ENCODE results near the gene MAP3K14.

The MAP3K14 gene

GRCh38 chr17:45338996-45339535 is 22.2 kb upstream of the MAP3K14 start:
- no peak for DNase-seq (ENCODE audit: low spot score)

DNA sequence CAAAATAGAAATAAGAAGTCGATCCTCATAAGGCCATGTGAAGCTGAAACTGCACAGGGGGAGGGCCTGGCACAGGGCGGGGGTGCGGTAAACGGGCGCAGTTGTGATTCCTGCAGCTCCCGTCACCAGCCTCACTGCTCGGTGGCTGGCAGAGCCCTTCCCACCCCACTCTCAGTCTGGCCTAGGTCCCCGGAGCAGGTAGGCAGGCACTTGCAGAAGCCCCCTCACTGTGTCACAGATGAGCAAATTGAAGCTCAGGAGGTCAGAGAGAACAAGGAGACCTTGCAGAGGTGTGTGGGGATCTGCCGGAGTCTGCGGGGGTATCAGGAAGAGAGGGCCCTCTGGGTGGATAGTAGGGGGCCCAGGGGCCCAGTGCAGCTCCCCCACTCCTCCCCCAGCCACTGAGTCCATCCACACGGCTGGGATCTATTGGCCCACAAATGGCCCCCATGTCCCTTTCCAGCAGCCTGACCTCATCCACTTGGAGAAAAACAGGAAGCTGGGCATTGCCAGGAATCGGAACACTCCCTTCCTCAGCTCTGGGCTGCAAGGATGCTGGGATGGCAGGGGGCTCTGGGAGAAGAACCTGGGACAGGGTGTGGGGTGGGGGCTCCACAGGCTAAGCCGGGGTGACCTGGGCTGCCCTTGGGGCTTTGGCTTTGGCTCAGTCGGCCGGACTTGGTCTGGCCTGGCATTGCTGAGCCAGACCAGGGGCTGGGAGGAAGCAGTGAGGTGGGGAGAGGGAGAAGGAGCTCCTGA is 21.4 kb upstream of the MAP3K14 start:
- peak; percentile 44 for DNase-seq (ENCODE audit: low spot score)

DNA sequence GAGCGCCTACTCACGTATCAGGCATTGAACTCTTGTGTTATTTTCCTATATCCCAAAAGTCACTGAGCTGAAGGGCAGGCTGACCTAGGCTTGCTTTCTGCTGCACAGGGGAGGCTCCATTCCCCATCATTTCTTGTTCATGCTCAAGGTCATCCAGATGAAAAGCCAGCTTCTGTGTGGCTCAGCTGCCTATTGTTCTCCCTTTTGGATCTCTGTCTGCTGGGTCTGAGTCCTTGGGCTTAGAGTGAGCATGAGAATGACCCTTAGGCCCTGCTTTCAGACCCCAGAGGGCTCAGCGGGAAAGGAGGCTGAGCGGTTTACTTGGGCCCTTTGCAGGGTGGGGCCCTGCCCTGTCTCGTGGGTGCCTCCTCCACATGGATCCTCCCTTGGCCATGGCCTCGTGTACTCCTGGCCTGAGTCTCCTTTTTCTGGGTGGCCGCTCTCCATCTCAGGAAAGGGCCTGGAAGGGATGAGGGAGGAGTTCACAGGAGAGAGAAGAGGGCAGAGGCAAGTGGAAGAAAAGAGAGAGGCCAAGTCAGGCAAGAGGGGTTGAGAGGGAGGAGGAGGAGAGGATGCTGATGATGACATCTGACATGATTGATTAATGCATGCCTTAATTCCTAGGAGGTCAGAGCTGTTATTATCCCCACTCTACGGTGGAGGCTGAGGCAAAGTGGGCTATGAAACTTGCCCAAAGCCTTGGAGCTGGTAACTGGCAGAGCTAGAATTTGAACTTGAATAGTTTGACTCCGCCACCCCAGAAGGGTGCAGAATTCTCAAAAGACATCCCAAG is 19.8 kb upstream of the MAP3K14 start:
- no peak for DNase-seq (ENCODE audit: low spot score)

GRCh38 chr17:45335721-45336120 is 18.9 kb upstream of the MAP3K14 start:
- DNase-seq (ENCODE audit: low spot score), result no peak

GRCh38 chr17:45334701-45335677 is 18.2 kb upstream of the MAP3K14 start:
- no peak for DNase-seq (ENCODE audit: low spot score)

- DNase-seq (ENCODE audit: low spot score), result no peak
Measured at GRCh38 chr17:45334231-45334630, 17.4 kb upstream of the MAP3K14 start.

DNA sequence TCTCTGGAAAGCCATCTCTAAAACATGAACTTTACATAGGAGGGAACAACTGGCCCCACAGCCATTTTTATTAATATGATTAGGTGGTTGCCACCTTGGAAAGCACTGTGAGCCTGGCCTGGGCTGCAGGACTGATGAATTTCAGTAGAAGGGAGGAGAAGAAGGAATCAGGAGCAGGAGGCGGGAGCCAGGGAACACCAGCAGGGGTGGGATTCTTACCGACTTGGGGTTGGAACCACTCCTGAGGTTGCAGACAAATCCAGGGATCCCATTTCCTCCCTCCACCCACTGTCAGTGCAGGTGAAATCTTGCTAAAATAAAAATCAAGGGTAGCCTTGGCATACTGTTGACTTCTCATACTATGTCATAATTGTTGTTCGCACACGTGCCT is 16.9 kb upstream of the MAP3K14 start:
- DNase-seq (ENCODE audit: low spot score), result no peak

DNA sequence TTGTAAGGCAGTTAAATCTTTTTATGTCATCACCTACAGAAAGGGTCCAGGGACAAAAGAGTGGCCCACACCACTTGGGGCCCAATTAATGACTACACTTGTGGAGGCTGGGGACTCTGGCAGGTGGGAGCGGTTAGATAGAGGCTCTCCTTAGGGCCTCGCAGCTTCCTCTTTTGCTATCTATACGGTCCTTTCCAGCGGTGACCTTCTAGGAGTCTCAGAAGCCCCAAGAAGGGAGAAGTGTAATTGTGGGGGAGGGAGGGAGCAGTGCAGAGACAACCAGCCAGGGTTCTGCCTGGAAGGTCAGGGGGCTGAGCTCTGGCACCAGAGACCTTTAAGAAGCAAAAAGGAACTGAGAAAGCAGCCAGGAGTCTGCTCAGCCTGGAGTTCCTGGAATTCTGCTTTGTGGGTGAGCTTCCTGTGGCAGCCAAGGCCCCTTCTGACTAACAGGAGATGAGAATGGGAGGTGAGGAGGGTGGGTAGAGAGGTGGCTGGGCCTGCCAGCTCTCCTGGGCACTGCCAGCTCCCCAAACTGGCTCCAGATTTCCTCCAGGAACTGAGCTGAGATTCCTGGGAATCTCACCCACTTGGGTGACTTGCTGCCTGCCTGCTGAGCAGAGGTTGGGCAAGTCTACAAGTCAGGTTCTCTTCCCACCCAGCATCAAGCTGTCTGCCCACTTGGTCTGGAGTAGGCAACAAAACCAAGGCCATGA is 16.3 kb upstream of the MAP3K14 start:
- DNase-seq (ENCODE audit: low spot score), result peak; percentile 32

DNA sequence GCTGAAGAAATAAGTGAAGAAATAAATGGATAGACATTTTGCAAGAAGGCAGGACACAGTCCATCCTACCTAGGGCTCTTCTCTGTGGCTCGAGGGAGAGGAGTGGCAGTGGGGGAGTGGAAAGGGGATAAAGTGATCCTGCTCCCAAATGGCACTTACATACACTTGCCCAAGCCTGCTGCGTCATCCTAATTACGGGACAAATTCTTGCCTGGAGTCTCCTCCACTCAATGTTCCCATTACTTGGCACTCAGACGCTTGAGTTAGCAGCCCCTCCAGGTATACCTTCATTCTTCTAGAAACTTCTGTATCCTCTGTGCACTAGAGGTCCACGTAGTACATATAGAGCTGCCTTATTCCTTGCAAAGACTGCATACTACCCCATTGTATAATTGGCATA is 15.7 kb upstream of the MAP3K14 start:
- no peak for DNase-seq (ENCODE audit: low spot score)

GRCh38 chr17:45326626-45327025 is 9.8 kb upstream of the MAP3K14 start:
- no peak for DNase-seq (ENCODE audit: low spot score)

- peak; percentile 43 for DNase-seq (ENCODE audit: low spot score)
Measured at GRCh38 chr17:45325810-45326209, 9.0 kb upstream of the MAP3K14 start.

- no peak for DNase-seq (ENCODE audit: low spot score)
Measured at GRCh38 chr17:45324336-45324735, 7.5 kb upstream of the MAP3K14 start.

- DNase-seq (ENCODE audit: low spot score), result no peak
Measured at GRCh38 chr17:45322168-45322567, 5.3 kb upstream of the MAP3K14 start.

GRCh38 chr17:45320931-45321461 is 4.2 kb upstream of the MAP3K14 start:
- peak; percentile 81 for DNase-seq (ENCODE audit: low spot score)

DNA sequence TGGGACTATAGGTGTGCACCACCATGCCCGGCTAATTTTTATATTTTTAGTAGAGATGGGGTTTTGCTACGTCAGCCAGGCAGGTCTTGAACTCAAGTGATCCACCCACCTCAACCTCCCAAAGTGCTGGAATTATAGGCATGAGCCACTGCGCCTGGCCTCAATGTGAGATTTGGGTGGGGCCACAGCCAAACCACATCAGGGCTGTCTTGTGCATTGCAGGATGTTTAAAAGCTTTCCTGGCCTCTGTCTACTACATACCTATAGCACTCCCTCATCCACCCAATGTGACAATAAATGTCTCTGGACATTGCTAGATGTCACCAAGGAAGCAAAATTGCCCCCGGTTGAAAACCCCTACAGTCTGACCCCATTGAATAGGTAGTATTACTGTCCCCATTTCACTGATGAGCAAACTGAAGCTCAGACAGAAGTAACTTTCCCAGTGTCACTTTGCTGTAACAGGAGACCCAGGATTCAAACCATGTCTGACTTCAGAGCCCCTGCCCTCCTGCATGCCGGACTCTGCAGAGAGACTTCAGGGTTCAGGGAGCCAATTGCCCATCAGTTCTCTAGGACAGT is 3.6 kb upstream of the MAP3K14 start:
- no peak for DNase-seq (ENCODE audit: low spot score)

- DNase-seq (ENCODE audit: low spot score), result no peak
Measured at GRCh38 chr17:45319239-45319703, 2.5 kb upstream of the MAP3K14 start.

- DNase-seq (ENCODE audit: low spot score), result no peak
Measured at GRCh38 chr17:45318561-45319230, 1.9 kb upstream of the MAP3K14 start.

- peak; percentile 98 for DNase-seq (ENCODE audit: low spot score)
Measured at GRCh38 chr17:45317111-45317928, 500 bp upstream of the MAP3K14 start.

Measured in AG20443 (cell line).